OCI-LY1 (cell line): ENCODE data around the gene AKR1C3.

Experiments used
- H2AFZ ChIP-seq: fragments of 200-600 bp; sonication (generic), shearing (Covaris generic); 2 replicates; pipeline ENCODE4 v1.6.0; 2014; ENCODE audit warnings: antibody characterized with exemption, mild to moderate bottlenecking, low read length
- H3F3A ChIP-seq: fragments of 200-600 bp; sonication (generic), shearing (Covaris generic); 2 replicates; pipeline ENCODE4 v1.6.0; 2014; ENCODE audit warnings: mild to moderate bottlenecking, antibody characterized with exemption, low read length, moderate library complexity; ENCODE audit not compliant: insufficient read depth
- H3K27ac ChIP-seq: fragments of 200-600 bp; sonication (generic); 2 replicates; pipeline ENCODE4 v1.5.1; 2014; ENCODE audit warnings: low read length, mixed run types, mild to moderate bottlenecking, low read depth; ENCODE audit not compliant: poor library complexity, severe bottlenecking
- H3K27me3 ChIP-seq: fragments of 200-600 bp; sonication (generic); 2 replicates; pipeline ENCODE4 v1.6.0; 2014; ENCODE audit warnings: antibody characterized with exemption, mild to moderate bottlenecking, low read length, moderate library complexity; ENCODE audit not compliant: insufficient read depth
- H3K36me3 ChIP-seq: fragments of 200-600 bp; sonication (generic); 2 replicates; pipeline ENCODE4 v1.6.1; 2014; ENCODE audit warnings: mild to moderate bottlenecking, antibody characterized with exemption, low read length, moderate library complexity, mixed read lengths; ENCODE audit not compliant: insufficient read depth
- H3K4me1 ChIP-seq: fragments of 200-600 bp; sonication (generic); 2 replicates; pipeline ENCODE4 v1.5.1; 2014; ENCODE audit warnings: mild to moderate bottlenecking, low read length, moderate library complexity; ENCODE audit not compliant: insufficient read depth, severe bottlenecking
- H3K4me2 ChIP-seq: fragments of 200-600 bp; sonication (generic), shearing (Covaris generic); 2 replicates; pipeline ENCODE4 v1.6.1; 2014; ENCODE audit warnings: low read length
- H3K4me3 ChIP-seq: fragments of 200-600 bp; sonication (generic); 2 replicates; pipeline ENCODE4 v1.5.1; 2014; ENCODE audit warnings: low read length, low read depth, mild to moderate bottlenecking, mixed read lengths; ENCODE audit not compliant: poor library complexity, severe bottlenecking
- H3K79me2 ChIP-seq: fragments of 200-600 bp; shearing (Covaris generic); 2 replicates; pipeline ENCODE4 v1.6.1; 2016; ENCODE audit warnings: mixed run types, low read length, mixed read lengths; ENCODE audit not compliant: insufficient read depth
- H3K9ac ChIP-seq: fragments of 200-600 bp; sonication (generic), shearing (Covaris generic); 2 replicates; pipeline ENCODE4 v1.6.1; 2014; ENCODE audit warnings: mild to moderate bottlenecking, low read length, mixed read lengths
- H3K9me2 ChIP-seq: fragments of 200-600 bp; sonication (generic), shearing (Covaris generic); 2 replicates; pipeline ENCODE4 v1.6.1; 2014; ENCODE audit warnings: low read depth, mild to moderate bottlenecking, low read length, mixed read lengths
- H3K9me3 ChIP-seq: fragments of 200-600 bp; shearing (Covaris generic); 2 replicates; pipeline ENCODE4 v1.6.1; 2014; ENCODE audit warnings: low read length, mixed read lengths
- H4K20me1 ChIP-seq: fragments of 200-600 bp; sonication (generic), shearing (Covaris generic); 2 replicates; pipeline ENCODE4 v1.6.0; 2016; ENCODE audit warnings: mild to moderate bottlenecking, low read length; ENCODE audit not compliant: insufficient read depth
- EZH2 ChIP-seq: fragments of 200-600 bp; sonication (generic), shearing (Covaris generic); IDR thresholded peaks from 2 replicates; pipeline ENCODE4 v1.8.0; 2017; ENCODE audit warnings: borderline replicate concordance, mixed run types, mild to moderate bottlenecking, antibody characterized with exemption, low read length, moderate library complexity, mixed read lengths
- TF ChIP-seq, protein P1 (sequence below): fragments of 200-600 bp; sonication (generic), shearing (Covaris generic); IDR thresholded peaks from 2 replicates; pipeline ENCODE4 v1.5.1; 2017; ENCODE audit warnings: mild to moderate bottlenecking, antibody characterized with exemption, low read length, moderate library complexity, mixed read lengths

AKR1C3 gene

DNA sequence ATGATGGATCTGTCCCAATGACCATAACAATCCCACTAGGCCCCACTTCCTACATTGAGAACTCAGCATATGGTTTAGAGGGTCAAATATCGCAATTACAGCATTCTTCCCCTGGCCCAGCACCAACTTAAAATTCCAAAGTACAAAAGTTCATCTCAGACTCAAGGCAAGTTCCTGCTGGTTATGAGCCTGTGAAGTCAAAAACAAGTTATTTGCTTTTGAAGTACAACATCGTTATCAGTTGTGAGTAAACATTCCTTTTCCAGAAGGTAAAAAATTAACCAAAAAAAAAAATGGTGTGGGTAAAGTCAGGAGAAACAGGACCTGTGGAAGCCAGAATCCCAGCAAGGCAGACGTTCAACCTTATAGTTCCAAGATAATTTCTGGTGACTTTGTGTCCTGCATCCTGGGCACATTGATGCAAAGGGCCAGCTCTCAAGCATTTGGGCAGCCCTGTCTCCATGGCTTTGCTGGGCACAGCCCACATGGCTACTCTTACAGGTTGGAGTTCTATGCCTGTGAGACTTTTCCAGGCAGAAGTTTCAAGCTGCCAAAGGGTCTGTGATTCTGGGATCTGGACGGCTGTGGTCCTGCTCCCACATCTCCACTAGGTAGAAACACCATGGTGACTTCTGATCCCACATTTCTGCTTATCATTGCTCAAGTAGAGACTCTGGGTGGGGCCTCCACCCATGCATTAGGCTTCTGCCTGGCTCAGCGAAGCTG is 53.2 kb downstream of the AKR1C3 start:
- H3K79me2 ChIP-seq: no peaks in the 10 kb centered on the region
- H3K36me3 ChIP-seq: no peaks in the 10 kb centered on the region
- no peak overlapping the region for H3K4me2 ChIP-seq
- no peaks in the 10 kb centered on the region for H3K27me3 ChIP-seq
- no peaks in the 10 kb centered on the region; the same call in 1 of the 2 replicates for H3K9me3 ChIP-seq
- H3K27ac ChIP-seq: no peak overlapping the region
- no peaks in the 10 kb centered on the region for H3F3A ChIP-seq
- H3K9me2 ChIP-seq: no peaks in the 10 kb centered on the region
- H4K20me1 ChIP-seq: no peaks in the 10 kb centered on the region
- TF ChIP-seq EZH2: no peak
- TF ChIP-seq, protein P1, sequence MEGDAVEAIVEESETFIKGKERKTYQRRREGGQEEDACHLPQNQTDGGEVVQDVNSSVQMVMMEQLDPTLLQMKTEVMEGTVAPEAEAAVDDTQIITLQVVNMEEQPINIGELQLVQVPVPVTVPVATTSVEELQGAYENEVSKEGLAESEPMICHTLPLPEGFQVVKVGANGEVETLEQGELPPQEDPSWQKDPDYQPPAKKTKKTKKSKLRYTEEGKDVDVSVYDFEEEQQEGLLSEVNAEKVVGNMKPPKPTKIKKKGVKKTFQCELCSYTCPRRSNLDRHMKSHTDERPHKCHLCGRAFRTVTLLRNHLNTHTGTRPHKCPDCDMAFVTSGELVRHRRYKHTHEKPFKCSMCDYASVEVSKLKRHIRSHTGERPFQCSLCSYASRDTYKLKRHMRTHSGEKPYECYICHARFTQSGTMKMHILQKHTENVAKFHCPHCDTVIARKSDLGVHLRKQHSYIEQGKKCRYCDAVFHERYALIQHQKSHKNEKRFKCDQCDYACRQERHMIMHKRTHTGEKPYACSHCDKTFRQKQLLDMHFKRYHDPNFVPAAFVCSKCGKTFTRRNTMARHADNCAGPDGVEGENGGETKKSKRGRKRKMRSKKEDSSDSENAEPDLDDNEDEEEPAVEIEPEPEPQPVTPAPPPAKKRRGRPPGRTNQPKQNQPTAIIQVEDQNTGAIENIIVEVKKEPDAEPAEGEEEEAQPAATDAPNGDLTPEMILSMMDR: no peak
- H3K9ac ChIP-seq: no peak overlapping the region
- no peak overlapping the region for H2AFZ ChIP-seq
- no peak overlapping the region for H3K4me3 ChIP-seq
- no peaks in the 10 kb centered on the region for H3K4me1 ChIP-seq

DNA sequence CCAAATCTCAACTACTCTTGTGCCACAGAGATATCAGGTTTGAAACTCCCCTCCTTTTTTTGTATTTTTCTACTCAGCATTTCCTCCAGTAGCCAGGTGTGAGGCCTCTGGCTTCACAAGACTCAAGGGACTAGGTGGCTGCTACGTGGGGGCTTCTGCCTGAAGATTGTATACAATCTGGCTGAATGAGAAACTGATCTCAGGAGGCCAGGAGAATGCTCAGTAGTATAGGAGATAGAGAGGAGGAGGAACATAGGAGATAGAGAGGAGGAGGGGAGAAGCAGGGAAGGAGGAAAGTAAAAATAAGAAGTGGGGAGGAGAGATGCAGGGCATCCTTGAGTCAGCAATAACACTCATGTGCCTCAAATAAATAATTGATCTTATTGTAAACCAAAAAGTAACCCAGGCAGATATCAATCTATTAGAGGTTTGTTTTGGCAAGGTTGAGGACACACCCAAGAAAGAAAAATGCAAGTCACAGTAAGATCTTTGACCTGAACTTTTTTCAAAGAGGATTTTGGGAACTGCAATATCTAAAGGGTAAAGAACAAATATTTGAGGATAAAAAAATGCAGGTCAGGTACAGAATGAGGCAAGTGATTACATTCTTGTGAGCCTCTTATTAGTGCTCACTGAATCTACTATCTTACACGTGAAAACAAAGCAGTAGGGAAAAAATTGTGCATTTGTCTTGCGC is 53.9 kb downstream of the AKR1C3 start:
- Histone ChIP-seq H3K79me2 (no peaks in the 10 kb centered on the region), H3K27me3 (no peaks in the 10 kb centered on the region), H3K9me2 (no peaks in the 10 kb centered on the region), H4K20me1 (no peaks in the 10 kb centered on the region), H2AFZ (no peak overlapping the region), H3K4me2 (no peak overlapping the region), H3K36me3 (no peaks in the 10 kb centered on the region), H3K4me3 (no peak overlapping the region), H3K4me1 (no peaks in the 10 kb centered on the region), H3K9ac (no peak overlapping the region), H3K27ac (no peak overlapping the region), H3F3A (no peaks in the 10 kb centered on the region), H3K9me3 (no peaks in the 10 kb centered on the region; the same call in 1 of the 2 replicates)
- TF ChIP-seq, protein P1: no peak
- no peak for TF ChIP-seq EZH2

GRCh38 chr10:5148678-5149032 is 54.4 kb downstream of the AKR1C3 start:
- no peak overlapping the region for H3K4me2 ChIP-seq
- H4K20me1 ChIP-seq: no peaks in the 10 kb centered on the region
- H3K4me1 ChIP-seq: no peaks in the 10 kb centered on the region
- H3K79me2 ChIP-seq: no peaks in the 10 kb centered on the region
- no peaks in the 10 kb centered on the region for H3K36me3 ChIP-seq
- no peaks in the 10 kb centered on the region; the same call in 1 of the 2 replicates for H3K9me3 ChIP-seq
- no peak overlapping the region for H3K9ac ChIP-seq
- H3K9me2 ChIP-seq: no peaks in the 10 kb centered on the region
- no peak for TF ChIP-seq EZH2
- TF ChIP-seq, protein P1: no peak
- H2AFZ ChIP-seq: no peak overlapping the region
- no peak overlapping the region for H3K4me3 ChIP-seq
- H3K27ac ChIP-seq: no peak overlapping the region
- H3F3A ChIP-seq: no peaks in the 10 kb centered on the region
- H3K27me3 ChIP-seq: no peaks in the 10 kb centered on the region
